GM21619 (cell line): ENCODE measurements around the gene NIPA2.
A peak's percentile ranks its signal among the peaks of the same experiment; 100 is the strongest.

Experiments
- ATAC-seq: cut with Tn5 transposase; IDR thresholded peaks from one replicate; pipeline ENCODE4 v1.9.1; 2021; ENCODE audit not compliant: unreplicated experiment

The NIPA2 gene

DNA sequence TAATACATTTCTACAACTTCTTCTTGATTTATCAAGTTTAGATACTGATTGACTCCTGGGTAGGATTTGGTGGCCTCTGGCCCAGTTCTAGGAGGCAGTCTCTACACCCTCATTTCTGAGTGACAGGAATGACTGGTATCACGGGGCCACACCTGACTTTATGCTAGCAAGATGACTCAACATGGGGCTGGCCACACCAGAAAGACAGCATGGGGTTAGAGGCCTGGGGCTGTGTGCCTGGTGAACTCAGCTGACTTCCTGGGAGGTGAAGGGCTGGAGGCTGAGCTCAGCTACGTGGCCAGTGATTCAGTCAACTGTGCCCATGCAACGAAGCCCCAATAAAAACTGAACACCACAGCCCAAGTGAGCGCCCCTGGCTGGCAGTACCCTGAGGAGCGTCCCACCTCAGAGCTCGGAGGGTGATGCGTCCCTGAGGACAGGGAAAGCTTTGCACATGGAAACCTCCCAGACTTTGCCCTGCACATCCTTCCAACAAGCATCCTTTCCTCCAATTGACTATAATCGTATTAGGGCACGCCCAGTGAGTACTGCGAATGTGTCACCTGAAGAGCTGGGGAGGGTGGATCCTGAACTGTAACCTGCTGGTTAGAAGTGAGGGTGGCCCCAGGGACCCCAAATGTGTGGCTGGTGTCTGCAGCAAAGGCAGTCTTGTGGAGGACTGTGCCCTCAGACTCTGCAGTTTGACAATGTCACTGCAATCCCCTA, 57.2 kb downstream of the NIPA2 start:
- ATAC-seq, result peak; percentile 93

DNA sequence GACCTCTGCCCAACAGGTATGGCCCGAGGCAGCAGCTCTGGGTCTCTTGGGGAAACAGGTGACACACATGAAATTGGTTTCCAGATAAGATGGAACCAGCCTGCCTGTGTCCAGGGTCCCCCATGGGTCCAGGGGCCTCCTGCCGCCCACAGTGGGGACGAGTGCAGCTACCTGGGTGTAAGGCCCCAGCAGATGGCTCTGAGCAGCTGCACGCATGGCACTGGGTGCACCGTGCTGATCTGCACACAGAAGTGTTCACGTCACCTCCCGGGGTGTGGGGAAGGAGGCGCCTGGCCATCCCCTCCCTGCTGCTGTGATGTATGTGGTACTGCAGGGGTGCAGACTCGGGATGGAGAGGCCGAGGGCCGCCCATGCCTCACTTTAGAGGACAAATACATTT, 63.6 kb downstream of the NIPA2 start:
- ATAC-seq, result no peak

DNA sequence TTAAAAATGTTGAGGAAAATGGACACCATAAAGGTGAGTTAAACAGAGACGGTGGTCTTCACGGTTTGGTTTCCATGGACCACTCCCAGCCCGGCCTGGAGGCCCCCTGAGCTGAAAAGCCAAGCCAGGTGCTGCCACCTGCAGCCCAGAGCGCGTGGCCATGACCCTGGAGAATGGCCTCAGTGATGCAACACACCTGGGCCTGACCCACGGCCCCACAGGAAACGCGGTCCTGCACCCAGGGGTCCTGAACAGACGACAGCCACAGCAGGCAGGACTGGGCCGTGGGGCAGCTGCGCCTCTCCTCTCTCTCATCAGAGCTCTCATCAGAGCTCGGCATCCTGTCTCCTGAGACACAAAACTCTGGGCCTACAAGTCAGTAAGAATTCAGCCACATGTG, 64.1 kb downstream of the NIPA2 start:
- no peak for ATAC-seq

DNA sequence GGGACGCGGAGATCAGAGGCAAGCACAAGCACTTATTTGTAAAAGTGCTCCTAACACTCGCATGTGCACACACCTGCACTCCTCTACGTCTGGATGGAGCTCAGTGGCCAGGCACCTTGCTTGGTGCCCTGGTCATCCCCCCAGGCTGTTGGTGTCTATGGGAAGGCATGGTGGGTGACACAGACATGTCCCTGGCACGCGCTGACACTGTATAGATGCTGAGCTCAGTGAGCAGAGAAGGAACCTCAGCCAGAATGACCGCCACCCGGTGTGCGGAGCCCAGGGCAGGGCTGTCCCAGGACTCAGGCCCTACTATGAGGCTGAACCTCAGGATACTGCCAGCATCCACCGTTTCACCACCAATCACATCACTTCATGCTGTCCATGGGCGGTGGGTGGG, 64.5 kb downstream of the NIPA2 start:
- no peak for ATAC-seq

DNA sequence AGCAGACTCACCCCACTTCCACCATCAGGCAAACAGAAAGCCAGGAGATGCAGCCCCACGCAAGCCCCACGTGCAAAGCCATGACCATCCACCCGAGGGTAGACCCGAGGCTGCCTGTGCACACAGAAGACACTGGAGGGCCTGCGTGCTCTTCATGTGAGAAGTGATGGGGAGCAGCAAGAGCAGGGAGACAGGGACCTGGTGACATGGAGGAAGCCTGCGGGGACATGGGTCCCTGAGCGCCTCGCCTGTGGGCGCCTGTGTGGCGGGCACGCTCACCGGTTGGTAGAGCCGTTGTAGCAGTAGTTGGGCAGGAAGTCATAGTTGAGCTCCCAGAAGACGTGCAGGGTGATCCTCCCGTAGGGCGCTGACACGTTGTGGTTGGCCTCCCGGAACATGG, 65.0 kb downstream of the NIPA2 start:
- ATAC-seq, result no peak

DNA sequence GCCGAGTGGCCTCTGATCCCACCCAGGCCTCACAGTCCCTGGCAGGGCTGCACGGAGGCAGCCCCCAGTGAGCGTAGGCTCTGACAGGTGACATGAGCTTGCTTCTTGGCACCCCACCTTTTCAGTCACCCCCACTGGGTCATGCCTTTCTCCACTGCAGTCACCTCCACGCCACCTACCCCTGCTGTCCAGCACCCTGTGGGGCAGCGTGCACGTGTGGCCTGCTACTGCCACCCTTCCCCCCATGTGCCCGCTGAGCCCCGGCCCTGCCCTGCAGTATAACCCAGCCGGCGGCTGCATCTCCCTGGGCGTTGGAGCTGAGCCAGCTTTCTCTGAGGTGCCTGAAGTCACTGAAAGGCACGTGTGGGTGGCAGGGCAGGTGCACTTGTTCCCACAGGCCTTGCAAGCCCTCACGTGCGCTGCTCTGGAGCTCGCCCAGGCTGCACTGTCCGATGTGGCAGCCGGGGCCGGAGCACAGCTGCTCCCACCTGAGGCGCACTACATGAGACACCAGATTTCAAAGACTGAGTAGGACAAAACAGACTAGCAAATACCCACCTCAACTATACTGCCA, 65.6 kb downstream of the NIPA2 start:
- ATAC-seq, result no peak

DNA sequence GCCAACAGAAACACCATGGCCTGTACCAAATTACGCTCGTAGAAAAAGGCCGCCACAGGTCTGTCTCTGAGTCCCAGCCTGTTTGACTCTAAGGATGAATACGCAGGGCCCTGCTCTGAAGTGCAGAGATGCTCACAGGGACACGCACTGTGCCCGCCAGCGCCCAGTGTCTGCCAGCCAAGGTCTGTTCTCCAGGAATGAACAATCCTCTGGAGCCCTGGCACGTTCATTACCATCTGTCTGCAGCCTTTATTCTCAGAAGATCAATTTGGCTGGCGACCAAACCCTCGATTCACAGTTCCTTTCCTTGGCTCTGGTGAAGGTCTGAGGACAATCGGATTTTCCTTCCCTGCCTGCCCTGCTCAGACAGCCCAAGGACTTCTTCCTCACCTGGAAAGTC, 66.3 kb downstream of the NIPA2 start:
- ATAC-seq, result no peak

DNA sequence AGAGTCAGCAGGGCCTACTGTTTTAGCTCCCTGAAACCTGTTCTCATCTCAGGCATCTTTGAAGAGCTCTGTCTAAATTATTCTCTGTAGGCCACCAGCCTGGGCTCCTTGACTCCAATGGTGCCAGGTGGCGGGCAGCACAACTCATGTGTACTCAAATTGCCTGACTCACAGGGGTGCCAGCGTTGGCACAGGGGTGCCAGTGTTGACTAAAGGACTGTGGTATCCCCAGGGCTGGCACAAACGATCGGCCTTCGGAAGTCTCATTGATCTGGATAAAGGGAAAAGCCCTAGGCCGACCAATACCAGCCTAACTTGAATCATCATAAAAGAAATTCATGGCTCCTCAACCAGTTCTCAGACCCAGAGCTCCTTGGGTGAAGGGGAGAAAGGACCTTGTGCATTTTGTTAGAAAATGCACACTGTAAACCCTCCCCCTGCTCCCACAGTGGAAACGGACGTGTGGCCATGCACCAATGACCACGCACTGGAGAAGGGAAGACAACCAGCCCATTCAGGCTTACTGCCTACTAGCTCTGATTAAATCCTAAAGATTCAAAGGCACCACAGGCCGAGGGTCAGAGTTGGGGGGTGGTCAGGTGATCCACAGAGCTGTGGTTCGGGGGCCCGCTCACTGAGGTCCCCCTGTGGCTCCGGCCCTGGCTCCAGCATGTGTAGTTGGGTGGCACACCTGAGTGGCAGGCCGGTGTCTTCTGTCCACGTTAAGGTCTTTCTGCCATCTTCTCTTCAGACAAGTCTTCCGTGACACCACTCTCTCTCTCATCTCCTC, 68.9 kb downstream of the NIPA2 start:
- ATAC-seq, result no peak

DNA sequence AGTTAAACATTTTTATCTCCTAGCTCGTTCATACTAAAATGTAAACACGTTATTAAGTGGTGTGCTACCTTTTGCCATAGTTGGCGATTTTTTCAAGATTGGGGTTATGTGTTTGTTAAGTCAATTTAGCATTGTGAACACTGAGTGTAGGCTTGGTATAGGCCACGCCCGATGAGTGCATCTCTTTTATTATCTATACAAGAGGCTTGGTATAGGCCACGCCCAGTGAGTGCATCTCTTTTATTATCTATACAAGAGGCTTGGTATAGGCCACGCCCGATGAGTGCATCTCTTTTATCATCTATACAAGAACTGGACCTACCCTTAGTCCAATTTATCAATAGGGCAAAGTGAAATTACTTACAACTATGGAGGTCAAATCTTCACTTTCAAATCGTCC, 70.4 kb downstream of the NIPA2 start:
- no peak for ATAC-seq

DNA sequence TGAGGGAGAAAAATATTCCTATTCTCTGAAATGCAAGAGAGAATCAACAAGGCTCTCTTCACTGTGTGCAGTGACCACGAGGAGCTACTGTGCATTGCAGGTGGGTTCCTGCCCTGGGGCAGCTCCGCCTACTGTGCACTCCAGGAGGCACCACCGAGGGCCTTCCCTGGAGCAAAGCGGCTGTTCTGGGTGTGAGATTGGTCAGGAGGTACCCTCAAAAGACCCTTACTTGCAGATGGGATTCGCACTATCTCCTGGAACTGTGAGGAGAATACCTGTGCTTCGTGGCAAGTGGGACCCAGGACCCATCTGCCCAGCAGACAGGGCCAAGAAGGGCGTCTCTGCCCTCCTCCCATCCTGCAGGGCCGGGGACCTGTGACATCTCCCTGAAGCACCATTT, 72.8 kb downstream of the NIPA2 start:
- no peak for ATAC-seq

DNA sequence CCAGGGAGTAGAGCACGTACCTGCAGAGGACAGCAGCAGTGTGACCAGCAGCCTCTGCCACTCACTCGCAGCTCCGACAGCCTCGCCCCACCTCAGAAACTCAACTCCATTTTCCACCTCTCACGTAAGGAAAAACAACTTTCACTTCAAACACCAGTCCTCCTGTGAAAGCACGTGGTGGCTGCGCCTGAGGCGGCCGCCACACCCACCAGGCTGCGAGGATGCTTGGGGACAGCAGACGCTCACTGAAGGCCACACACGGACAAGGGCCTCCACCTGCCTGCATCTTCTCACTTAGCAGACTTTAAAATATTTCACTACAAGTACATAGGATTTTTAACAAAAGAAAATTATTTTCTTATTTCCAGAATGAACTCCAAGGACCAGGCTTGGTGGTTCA, 73.8 kb downstream of the NIPA2 start:
- ATAC-seq, result no peak

DNA sequence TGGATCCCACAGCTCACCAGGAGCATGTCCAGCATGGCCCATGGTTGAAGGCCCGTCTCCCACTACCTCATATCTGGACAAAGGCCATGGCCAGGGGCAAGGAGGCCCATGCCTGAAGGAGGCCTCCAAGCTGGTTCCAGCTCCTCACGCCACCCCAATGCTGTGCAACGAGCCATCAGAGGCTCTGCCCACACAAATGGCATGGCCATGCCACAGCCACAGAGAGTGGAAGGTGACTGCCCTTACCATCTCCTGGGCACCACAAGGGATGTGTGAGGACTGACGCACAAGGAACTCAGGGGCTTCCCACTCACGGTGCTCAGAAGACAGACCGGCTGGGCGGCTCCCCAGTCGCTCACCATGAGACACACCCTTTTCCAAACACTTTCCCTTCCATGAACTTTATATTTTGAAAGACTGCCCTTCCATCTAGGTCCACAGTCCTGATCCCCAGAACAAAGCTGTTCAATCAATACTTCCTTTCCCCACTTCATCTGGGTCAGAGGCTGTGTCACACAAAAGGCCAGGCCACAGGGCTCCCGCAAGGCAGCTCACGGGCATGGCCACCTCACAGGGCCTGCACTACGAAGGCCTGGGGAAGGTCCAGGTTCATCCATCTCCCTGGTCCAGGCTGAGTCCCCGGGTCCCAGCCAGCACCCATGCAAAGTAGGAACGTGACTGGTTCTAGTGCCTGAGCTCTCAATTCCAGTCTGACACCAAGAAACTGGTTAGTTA, 75.3 kb downstream of the NIPA2 start:
- no peak for ATAC-seq

DNA sequence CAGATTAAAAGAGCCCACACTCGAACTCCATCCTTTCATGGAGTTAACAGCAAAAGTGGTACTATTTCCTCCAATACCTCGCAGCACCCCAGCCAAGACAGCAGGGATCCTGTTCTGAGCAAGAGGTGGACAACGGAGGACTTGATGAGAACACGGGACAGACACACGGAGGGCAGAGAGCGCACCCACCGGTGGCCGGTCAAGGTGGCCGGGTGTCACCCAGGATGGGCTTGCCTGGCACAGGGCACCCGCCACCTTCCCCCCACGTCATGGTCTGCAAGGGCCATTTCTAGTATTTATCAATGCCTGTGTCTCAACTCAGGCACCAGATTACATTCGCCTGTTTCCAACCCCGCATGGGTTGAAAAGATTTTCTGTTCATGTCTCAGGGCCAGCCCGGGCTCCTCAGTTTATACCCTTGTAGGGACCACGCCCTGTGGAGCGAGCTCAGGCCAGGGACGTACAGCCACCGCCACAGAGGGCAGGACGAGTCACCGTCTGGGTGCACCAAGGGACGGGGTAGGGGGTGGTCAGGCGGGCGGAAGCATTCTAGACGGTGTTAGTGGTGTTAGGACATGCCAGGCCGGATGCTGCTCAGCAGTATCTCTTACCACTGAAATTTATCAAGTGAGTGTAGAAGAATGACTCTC, 77.5 kb downstream of the NIPA2 start:
- no peak for ATAC-seq

DNA sequence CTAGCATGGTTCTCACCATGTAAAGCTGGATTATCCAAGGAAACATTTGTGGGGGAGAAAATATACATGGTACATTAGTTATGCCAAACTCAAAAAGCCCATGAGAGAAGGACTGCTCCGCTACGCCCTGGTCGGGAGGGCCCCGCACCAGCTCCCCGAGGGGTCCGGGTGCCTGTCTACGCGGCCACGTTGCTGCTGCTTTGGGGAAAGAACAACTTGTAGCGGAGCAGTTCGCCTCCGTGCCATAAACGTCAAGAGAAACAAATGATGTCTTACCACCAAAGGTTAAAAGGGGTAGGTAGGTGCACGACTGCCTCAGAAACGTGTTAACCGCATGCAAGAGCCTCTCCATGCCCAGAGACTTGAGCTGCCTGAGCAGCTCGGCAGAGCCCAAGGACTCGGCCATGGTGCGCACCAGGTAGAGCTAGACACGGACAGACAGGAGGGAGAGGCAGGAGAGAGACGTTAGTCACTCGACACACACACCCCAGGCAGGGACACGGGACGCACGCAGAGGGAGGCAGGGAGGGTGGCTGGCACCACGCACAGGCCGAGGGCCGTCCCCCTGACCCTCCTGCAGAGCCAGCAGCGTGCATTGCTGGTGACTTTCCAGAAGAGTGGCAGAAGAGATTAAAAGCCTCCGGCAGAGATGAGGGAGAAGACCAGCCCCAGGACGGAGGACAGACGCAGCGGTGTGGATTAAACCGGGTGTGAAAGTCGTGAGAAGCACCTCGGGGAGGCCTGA, 78.3 kb downstream of the NIPA2 start:
- ATAC-seq, result no peak

DNA sequence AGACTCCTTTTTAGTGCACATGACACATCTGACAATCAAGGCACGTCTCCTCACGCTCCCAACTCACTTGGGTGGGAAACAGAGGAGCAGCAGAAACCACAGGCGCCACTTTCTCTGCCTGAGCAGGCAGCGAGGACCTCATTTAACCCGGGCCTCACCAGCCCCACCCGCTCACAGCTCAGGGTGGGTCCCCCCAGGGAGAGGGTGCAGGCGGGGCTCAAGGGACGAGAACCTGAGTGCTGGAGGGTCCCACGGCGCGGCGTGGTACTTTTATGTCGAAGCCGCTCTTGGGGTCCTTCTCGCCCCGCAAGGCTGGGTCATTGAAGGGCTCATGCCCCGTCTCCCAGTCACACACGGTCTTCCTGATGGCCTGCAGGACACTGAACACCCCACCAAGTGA, 79.1 kb downstream of the NIPA2 start:
- ATAC-seq, result no peak
